ENCODE data around the gene TRIM17.

- TF ChIP-seq RAD21 (IDR thresholded peaks at IDR 0.05; ENCODE audit: low read length) = no peak
- no peak for TF ChIP-seq YY1 (IDR thresholded peaks at IDR 0.05; ENCODE audit: low read depth)
- TF ChIP-seq CTCF (IDR thresholded peaks at IDR 0.05) = no peak
- TF ChIP-seq, protein P1, sequence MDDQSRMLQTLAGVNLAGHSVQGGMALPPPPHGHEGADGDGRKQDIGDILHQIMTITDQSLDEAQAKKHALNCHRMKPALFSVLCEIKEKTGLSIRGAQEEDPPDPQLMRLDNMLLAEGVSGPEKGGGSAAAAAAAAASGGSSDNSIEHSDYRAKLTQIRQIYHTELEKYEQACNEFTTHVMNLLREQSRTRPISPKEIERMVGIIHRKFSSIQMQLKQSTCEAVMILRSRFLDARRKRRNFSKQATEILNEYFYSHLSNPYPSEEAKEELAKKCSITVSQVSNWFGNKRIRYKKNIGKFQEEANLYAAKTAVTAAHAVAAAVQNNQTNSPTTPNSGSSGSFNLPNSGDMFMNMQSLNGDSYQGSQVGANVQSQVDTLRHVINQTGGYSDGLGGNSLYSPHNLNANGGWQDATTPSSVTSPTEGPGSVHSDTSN (IDR thresholded peaks at IDR 0.05) = no peak
- TF ChIP-seq NFIC (IDR thresholded peaks at IDR 0.05; ENCODE audit: borderline replicate concordance) = no peak
- no peak for TF ChIP-seq MXI1 (IDR thresholded peaks at IDR 0.05; ENCODE audit: low read depth, low read length)
- no peak for TF ChIP-seq TAF1 (IDR thresholded peaks at IDR 0.05; ENCODE audit: borderline replicate concordance, low read depth, low read length)
- TF ChIP-seq SMC3 (IDR thresholded peaks at IDR 0.05; ENCODE audit: low read depth, low read length) = no peak
Observed at GRCh38 chr1:228373681-228374571, 42.7 kb downstream of the TRIM17 start.
